NOMO-1 (cell line): Measurements from ENCODE around the gene LHFPL6.

Experiments
- DNase-seq, 2 experiments: peaks; one replicate each; lab custom pipeline; 2025; ENCODE audit not compliant: unreplicated experiment in 2 of 2; lab: John Stamatoyannopoulos, UW

The LHFPL6 gene

DNA sequence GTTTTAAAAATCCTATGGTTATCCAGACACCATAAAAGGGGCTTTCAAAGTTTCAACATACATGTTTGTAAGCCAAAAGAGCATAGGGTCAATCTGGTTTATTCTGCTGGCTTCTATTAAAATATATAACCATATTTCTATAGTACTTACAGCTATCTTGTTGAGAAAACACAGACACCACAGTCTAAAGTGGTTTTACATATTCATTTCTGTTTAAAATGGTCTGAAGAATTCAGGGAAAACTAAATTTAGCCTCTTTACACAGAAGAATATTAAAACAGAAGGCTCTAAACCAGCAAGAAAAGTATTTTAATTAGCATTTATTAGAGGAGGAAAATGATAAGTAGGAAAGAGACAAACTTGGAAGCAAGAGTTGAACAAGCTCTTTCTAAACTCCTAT lies 203.9 kb downstream of the LHFPL6 start:
- DNase-seq: no peak

- no peak for DNase-seq
Observed at GRCh38 chr13:39397896-39398265, 205.1 kb downstream of the LHFPL6 start.

- no peak for DNase-seq
Observed at GRCh38 chr13:39397226-39397895, 205.6 kb downstream of the LHFPL6 start.

- DNase-seq: no peak
Observed at GRCh38 chr13:39394796-39395678, 208.0 kb downstream of the LHFPL6 start.

GRCh38 chr13:39391761-39392160 lies 211.2 kb downstream of the LHFPL6 start:
- no peak for DNase-seq

DNA sequence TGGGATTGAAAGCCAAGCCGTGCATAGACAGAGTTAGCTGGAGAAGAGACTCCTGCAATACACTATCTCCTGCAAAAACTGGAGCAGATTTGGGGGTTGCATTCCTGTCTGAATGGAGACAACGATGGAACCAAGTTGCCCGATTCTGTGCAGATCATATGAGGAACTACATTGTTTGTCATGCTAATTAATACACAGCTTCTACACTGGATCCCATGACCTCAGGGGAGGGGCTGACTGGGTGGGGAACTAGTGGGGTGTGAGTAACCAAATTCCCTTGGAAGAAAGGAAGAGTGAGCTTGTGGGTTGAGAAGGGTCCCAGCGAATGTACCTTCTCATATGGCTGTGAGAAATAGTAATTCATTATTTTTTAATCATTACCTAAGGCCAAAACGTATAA lies 214.0 kb downstream of the LHFPL6 start:
- no peak for DNase-seq

GRCh38 chr13:39385621-39386231 lies 217.3 kb downstream of the LHFPL6 start:
- no peak for DNase-seq

- DNase-seq: no peak
Observed at GRCh38 chr13:39385154-39385553, 217.8 kb downstream of the LHFPL6 start.

- DNase-seq: no peak
Observed at GRCh38 chr13:39381456-39381855, 221.5 kb downstream of the LHFPL6 start.

DNA sequence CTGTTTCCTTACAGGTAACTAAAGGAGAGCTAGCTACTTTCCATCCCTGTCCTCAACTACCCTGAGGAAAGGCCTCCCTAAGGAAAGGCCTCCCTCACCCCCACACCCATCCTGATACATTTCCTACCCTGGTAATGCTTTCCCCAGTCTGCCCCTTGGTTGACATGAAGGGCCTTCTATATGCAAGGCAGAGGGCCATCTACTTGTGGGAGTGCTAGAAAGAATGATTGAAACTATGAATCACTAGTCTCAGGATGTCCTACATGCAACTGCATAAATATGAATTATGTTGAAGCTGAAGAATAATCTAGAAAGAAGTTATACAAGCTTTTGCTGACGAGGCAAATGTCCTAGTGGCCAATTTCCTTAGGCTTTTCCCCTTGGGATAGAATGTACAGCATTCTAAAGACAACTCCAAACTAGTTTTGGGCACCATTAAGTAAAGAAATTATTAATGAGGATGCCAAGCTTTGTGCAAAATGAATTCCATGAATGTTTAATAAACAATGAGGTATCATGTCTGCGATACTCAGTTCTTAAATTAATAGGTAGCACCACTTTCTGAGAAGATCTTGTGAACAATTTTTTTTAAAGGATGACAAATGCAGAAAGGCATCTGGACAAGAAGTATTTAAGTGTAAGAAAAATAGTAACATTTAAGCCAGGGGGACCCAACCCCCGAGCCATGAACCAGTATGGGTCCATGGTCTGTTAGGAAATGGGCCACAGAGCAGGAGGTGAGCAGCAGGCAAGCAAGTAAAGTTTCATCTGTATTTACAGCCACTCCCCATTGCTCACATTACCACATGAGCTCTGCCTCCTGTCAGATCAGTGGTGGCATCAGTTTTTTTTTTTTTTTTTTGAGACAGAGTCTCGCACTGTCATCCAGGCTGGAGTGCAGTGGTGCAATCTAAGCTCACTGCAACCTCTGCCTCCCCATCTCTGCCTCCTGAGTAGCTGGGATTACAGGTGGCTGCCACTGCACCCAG lies 223.0 kb downstream of the LHFPL6 start:
- DNase-seq: no peak

- DNase-seq: no peak
Observed at GRCh38 chr13:39379118-39379517, 223.9 kb downstream of the LHFPL6 start.

- DNase-seq: no peak
Observed at GRCh38 chr13:39378306-39378705, 224.7 kb downstream of the LHFPL6 start.

DNA sequence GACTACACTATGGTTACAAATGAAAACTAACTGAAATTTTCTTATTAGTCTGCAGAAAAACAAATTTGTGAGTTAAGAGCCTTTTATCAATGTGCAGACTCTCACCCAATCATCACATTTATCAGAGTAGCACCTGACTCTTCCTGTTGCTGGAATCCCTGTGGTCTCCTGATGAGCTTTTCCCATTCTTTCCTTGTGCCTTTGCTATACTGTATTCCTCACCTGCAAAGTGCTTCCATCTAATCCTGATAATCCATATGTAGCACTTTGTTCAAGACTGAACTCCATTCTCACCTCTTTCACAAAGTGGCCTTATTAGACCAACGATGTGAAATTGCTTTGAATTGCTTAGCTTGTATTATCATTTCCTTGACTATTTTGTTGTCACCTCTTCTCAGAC lies 225.3 kb downstream of the LHFPL6 start:
- no peak for DNase-seq

DNA sequence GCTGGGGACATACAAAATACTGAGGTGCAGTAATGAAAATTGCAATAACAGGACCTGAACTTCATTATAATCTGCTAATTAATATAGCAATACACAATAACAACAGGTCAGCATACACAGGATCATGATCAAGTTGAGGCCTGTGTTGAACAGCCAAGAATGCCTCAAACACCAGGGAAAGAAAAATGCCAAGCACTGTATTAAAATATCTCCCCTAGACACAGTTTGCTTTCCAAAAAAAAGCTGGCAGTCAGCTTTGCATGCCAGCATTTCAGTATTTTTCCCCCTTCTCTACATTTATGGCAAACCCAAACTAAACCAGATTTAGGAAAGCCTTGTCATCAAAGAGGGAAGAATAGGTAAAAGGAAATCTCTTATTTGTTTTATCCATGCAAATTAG lies 226.9 kb downstream of the LHFPL6 start:
- DNase-seq: no peak

GRCh38 chr13:39375601-39376000 lies 227.4 kb downstream of the LHFPL6 start:
- DNase-seq: no peak

DNA sequence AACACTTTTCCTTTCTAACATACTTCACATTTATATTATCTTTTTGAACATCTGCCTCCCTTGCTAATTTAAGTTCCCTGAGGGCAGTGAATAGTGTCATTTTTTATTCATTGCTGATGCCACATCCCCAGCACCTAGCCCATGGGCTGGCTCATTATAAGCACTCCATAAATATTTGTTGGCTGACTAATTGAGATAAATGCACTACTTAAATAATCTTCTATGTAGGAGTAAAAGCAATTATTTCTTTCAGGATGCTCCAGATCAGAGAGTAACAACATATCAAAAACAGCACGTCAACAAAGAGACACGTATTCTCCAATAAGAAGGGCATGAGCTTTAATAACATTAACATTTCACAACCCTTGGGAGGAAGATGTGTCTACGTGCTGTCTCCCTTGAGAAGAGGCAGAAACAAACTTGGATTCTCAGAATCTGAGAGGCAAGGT lies 228.2 kb downstream of the LHFPL6 start:
- no peak for DNase-seq

DNA sequence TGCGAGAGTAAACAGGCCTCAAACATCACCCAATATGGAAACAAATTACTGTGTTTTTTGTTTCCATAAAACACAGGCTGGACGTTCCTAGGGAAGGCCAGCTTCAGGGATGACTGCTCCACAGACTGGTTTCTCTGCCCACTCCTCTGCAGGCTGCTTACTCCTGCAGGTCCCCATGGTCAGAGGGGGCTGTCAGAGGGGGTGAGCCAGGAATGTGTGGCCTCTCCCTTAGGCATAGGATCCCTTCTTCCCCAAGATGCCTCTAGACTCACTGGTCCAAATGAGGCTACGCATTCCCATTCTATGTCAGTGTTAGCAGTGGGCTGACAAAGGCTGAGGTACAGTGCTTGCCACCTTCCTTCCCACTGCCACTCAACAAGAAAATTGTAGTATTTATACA lies 229.8 kb downstream of the LHFPL6 start:
- DNase-seq: no peak

DNA sequence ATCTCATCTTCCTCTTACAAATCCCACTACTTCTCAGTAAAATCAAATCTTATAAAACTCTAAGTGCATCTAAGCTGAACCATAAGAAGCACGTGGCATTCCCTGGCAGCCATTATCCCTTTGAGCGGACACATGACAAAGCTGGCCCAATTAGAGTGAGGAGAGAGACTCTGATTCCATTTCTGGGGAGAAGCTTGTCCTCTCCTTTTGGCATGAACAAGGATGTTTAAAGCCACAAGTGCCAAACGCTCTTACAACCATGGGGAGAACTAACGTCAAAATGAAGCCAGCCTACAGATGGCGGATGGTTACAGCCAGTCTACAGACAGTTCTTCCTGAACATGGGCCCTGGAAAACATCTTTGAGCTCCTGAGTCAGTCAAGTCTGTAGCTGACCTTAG lies 231.3 kb downstream of the LHFPL6 start:
- no peak for DNase-seq

GRCh38 chr13:39370554-39370953 lies 232.4 kb downstream of the LHFPL6 start:
- no peak for DNase-seq

DNA sequence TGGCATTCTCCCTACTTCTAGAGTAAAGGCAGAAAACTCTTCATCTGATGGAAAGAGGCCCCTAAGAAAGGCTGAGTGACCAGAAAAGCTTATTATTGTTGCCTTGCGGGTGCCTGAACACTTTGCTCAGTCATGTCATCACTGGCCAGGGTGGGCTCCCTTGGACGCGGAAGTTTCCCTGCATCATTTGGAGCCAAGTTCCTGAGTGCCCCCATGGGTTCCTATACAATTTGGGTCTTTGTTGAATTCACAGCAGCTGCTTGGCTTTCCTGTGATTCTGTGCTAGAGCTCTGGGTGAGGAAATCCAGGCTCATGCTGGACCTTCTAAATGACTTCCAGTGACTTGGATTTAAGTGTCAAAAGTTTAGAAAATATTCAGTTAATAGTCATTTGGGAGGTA lies 232.9 kb downstream of the LHFPL6 start:
- no peak for DNase-seq
